ENCODE data around the gene NUP54.

Gene NUP54

GRCh38 chr4:76192236-76192635 is 44.0 kb upstream of the NUP54 start:
- no peak for DNase-seq

DNA sequence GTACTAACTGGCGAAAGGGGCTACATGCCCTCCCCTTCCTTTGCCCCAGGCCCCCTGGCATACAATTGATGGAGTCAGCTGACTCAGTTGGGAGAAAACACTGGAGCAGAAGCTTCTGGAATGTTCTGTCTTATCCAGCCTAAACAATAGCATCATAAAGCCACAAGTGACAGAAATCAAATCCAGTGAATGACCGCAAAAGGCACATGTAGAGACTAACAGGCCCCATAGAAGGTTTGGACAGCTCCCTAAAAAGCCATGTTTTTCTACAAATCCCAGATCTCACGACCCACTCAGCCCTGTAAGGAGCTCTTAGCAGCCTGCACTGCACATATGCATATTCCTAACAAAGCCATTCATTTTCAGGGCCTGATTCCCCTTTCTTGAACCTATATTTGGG is 40.4 kb upstream of the NUP54 start:
- in situ Hi-C loops (cut with HindIII; ENCODE audit: low pct_ligation_motif_present, low sequenced_read_pairs): no loop called here
- no peak overlapping the region for H3K27ac ChIP-seq

More at GRCh38 chr4:76192236-76192635, 44.0 kb upstream of the NUP54 start:
- no peak for TF ChIP-seq CTCF (IDR thresholded peaks at IDR 0.05; ENCODE audit: low read depth, low read length, missing control alignments)
- no peak overlapping the region for H3K27ac ChIP-seq
- H3K27me3 ChIP-seq (replicated peaks): no peaks in the 10 kb centered on the region
- peaks cover 13% of the 10 kb centered on the region for H3K36me3 ChIP-seq (replicated peaks)
- in situ Hi-C loops (cut with HindIII; ENCODE audit: low pct_ligation_motif_present, low sequenced_read_pairs): no loop called here
- no peak overlapping the region for H3K4me3 ChIP-seq (ENCODE audit: low read depth, low read length)

DNA sequence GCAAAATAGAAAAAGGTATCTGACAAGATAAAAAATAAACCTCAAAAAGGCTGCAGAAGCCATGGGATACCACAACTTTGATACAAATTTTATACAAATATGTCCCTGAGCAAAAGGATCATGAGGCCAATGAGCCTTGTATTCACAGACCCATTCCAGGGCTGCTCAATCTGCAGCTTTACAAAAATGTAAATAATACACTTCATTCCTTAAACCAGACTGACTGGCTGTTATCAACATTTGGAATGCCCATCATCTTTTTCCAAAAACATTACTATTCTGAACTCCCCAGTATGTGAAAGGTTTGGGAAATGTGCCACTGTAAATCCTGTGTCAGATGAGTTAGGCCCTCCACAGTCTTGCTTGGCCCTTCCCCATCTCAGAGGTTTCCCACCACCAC is 40.0 kb upstream of the NUP54 start:
- in situ Hi-C loops (cut with HindIII; ENCODE audit: low pct_ligation_motif_present, low sequenced_read_pairs): no loop called here
- H3K36me3 ChIP-seq (replicated peaks): peaks cover 5% of the 10 kb centered on the region
- no peak for TF ChIP-seq CTCF (IDR thresholded peaks at IDR 0.05; ENCODE audit: low read depth, low read length, missing control alignments)
- DNase-seq: no peak
- no peak overlapping the region for H3K27ac ChIP-seq
- no peaks in the 10 kb centered on the region for H3K27me3 ChIP-seq (replicated peaks)
- no peak overlapping the region for H3K4me3 ChIP-seq (ENCODE audit: low read depth, low read length)

More for the DNA sequence above, 40.4 kb upstream of the NUP54 start:
- no peak for TF ChIP-seq CTCF (IDR thresholded peaks at IDR 0.05; ENCODE audit: low read depth, low read length, missing control alignments)
- Histone ChIP-seq H3K27me3 (replicated peaks) (no peaks in the 10 kb centered on the region), H3K4me3 (ENCODE audit: low read depth, low read length) (no peak overlapping the region), H3K36me3 (replicated peaks) (peaks cover 6% of the 10 kb centered on the region)
- no peak for DNase-seq

- no peak for TF ChIP-seq CTCF (IDR thresholded peaks at IDR 0.05; ENCODE audit: low read depth, low read length, missing control alignments)
- no peaks in the 10 kb centered on the region for H3K27me3 ChIP-seq (replicated peaks)
- H3K36me3 ChIP-seq (replicated peaks): peaks cover 4% of the 10 kb centered on the region
- no peak overlapping the region for H3K27ac ChIP-seq
- no peak overlapping the region for H3K4me3 ChIP-seq (ENCODE audit: low read depth, low read length)
- in situ Hi-C loops (cut with HindIII; ENCODE audit: low pct_ligation_motif_present, low sequenced_read_pairs): no loop called here
- DNase-seq: no peak
Measured at GRCh38 chr4:76187152-76187551, 39.0 kb upstream of the NUP54 start.

- DNase-seq: no peak
Measured at GRCh38 chr4:76182463-76182862, 34.3 kb upstream of the NUP54 start.

More at GRCh38 chr4:76182463-76182862, 34.3 kb upstream of the NUP54 start:
- in situ Hi-C loops (cut with HindIII; ENCODE audit: low pct_ligation_motif_present, low sequenced_read_pairs): no loop called here
- Histone ChIP-seq H3K27me3 (replicated peaks) (no peaks in the 10 kb centered on the region), H3K36me3 (replicated peaks) (peaks cover 3% of the 10 kb centered on the region), H3K27ac (no peak overlapping the region), H3K4me3 (ENCODE audit: low read depth, low read length) (no peak overlapping the region)
- no peak for TF ChIP-seq CTCF (IDR thresholded peaks at IDR 0.05; ENCODE audit: low read depth, low read length, missing control alignments)

Data from brain microvascular endothelial cell (primary cell).